VCaP (cell line): ENCODE results near the gene CEP152.

Source experiments
- H3K27ac ChIP-seq: fragments of 450-650 bp; 2 replicates; pipeline ENCODE4 v1.5.1; 2017
- CTCF ChIP-seq: fragments of 450-650 bp; conservative IDR thresholded peaks from 2 replicates; pipeline ENCODE4 v1.5.1; 2017; ENCODE audit warnings: mild to moderate bottlenecking, moderate library complexity

Gene CEP152

DNA sequence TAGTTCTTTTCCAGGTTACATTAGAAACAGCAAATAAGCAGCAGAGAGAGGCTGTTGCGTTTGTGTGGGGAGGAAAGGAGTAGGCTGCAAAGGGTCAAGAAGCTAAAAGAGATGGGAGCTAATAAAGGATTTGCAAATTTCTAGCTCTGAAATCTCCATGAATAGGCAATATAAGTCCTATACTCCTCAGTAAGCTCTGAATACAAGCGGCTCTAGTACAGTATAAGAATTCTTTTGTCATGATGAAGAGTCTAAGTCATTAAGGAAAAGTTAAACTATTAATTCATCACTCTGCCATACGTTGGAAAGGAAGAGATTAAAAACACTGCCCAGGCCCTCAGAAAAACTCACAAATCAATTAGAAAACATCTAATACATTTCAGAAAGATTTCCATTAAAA lies 59.3 kb downstream of the CEP152 start:
- H3K27ac ChIP-seq, result no peak overlapping the region
- TF ChIP-seq CTCF, result no peak

DNA sequence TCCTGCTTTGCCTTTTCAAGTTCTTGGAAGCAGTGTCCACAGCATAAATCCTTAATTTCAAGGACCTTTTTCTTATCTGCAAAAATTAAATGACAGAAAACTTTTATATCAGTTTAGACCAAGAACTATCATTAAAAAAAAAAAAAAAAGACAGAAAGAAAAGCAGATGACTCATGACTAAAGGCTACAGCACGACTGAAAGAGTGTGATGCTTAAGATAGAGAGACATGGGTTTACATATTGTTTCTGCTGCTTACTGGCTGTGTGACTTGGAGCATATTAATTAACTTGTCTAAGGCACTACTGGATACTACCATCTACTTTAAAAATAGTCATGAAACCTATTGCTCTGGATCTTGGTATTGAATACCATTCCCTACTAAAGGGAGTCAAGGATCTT lies 62.3 kb downstream of the CEP152 start:
- TF ChIP-seq CTCF, result no peak
- H3K27ac ChIP-seq, result no peak overlapping the region

- no peak for TF ChIP-seq CTCF
- no peak overlapping the region for H3K27ac ChIP-seq
These were observed 77.3 kb downstream of the CEP152 start for GRCh38 chr15:48733615-48734014.

DNA sequence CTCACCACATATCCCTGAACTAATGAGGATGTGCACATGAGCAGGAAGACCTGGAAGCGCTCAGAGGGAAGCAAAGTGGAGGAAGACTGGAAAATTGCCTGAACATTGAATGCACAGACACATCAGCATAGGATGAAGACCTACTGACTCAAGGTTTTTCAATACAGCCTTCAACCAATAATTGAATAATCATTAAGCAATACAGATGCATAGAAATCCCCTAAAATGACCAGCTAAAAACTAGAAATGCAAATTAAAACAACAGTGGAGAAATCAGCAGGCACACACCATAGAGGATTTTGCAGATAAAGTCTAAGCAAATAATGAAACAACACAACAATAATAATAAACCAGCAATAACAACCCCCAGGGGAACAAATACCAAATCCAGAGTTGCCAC lies 80.4 kb downstream of the CEP152 start:
- no peak overlapping the region for H3K27ac ChIP-seq
- TF ChIP-seq CTCF, result no peak

GRCh38 chr15:48723969-48724368 lies 86.9 kb downstream of the CEP152 start:
- no peak overlapping the region for H3K27ac ChIP-seq
- TF ChIP-seq CTCF, result no peak

GRCh38 chr15:48722764-48723661 lies 87.9 kb downstream of the CEP152 start:
- no peak overlapping the region for H3K27ac ChIP-seq
- TF ChIP-seq CTCF, result no peak

GRCh38 chr15:48721061-48721810 lies 89.6 kb downstream of the CEP152 start:
- no peak overlapping the region for H3K27ac ChIP-seq
- no peak for TF ChIP-seq CTCF
